Mesendoderm (in vitro differentiated cells): ENCODE results near the gene TXLNB.

Experiments used
- DNase-seq: peaks from one replicate; pipeline ENCODE4 v3.0.0; 2013
- H2AK5ac ChIP-seq: 2 replicates; pipeline ENCODE4 v1.6.1; 2013; ENCODE audit warnings: low read length, inconsistent platforms
- H2BK120ac ChIP-seq: 2 replicates; pipeline ENCODE4 v1.6.1; 2013; ENCODE audit warnings: low read depth, mild to moderate bottlenecking, low read length, moderate library complexity, mixed read lengths
- H2BK15ac ChIP-seq: replicated peaks from 2 replicates; pipeline ENCODE4 v1.6.1; 2013; ENCODE audit warnings: low read depth, mild to moderate bottlenecking, moderate library complexity
- H2BK5ac ChIP-seq: 2 replicates; pipeline ENCODE4 v1.6.1; 2013; ENCODE audit warnings: low read length, inconsistent platforms
- H3K18ac ChIP-seq: 2 replicates; pipeline ENCODE4 v1.6.1; 2013; ENCODE audit warnings: mild to moderate bottlenecking, low read length, mixed read lengths
- H3K23ac ChIP-seq: one replicate; pipeline ENCODE4 v1.6.1; 2013; ENCODE audit warnings: low read length
- H3K27ac ChIP-seq: 2 replicates; pipeline ENCODE4 v1.5.1; 2013; ENCODE audit warnings: low read depth, mild to moderate bottlenecking, inconsistent platforms, low read length, moderate library complexity
- H3K27me3 ChIP-seq: 2 replicates; pipeline ENCODE4 v1.6.1; 2013; ENCODE audit warnings: low read length, control low read depth, mild to moderate bottlenecking, inconsistent platforms; ENCODE audit not compliant: insufficient read depth, poor library complexity
- H3K36me3 ChIP-seq: 2 replicates; pipeline ENCODE4 v1.6.1; 2013; ENCODE audit warnings: low read length, inconsistent platforms; ENCODE audit not compliant: control insufficient read depth, insufficient read depth
- H3K4ac ChIP-seq: one replicate; pipeline ENCODE4 v1.6.1; 2013; ENCODE audit warnings: low read depth, mild to moderate bottlenecking, low read length, moderate library complexity
- H3K4me1 ChIP-seq: 2 replicates; pipeline ENCODE4 v1.6.1; 2013; ENCODE audit warnings: low read depth, low read length, inconsistent platforms; ENCODE audit not compliant: control insufficient read depth
- H3K4me2 ChIP-seq: 2 replicates; pipeline ENCODE4 v1.6.1; 2013; ENCODE audit warnings: low read length
- H3K4me3 ChIP-seq: 2 replicates; pipeline ENCODE4 v1.5.1; 2013; ENCODE audit warnings: mild to moderate bottlenecking, low read length
- H3K56ac ChIP-seq: one replicate; pipeline ENCODE4 v1.6.1; 2013; ENCODE audit warnings: low read length
- H3K79me1 ChIP-seq: 2 replicates; pipeline ENCODE4 v1.6.1; 2013; ENCODE audit warnings: low read length, inconsistent platforms
- H3K79me2 ChIP-seq: 2 replicates; pipeline ENCODE4 v1.6.1; 2013; ENCODE audit warnings: mild to moderate bottlenecking, low read length; ENCODE audit not compliant: control insufficient read depth, insufficient read depth
- H3K9ac ChIP-seq: 2 replicates; pipeline ENCODE4 v1.6.1; 2013; ENCODE audit warnings: low read length, inconsistent platforms
- H4K5ac ChIP-seq: one replicate; pipeline ENCODE4 v1.6.1; 2013; ENCODE audit warnings: low read length
- H4K8ac ChIP-seq: one replicate; pipeline ENCODE4 v1.6.1; 2013; ENCODE audit warnings: low read depth, mild to moderate bottlenecking, control low read depth, low read length, moderate library complexity
- WGBS: extraction: QIAGEN DNeasy Blood & Tissue Kit; methylation state at CpG from one replicate; pipeline ENCODE4 v1.1.7; 2013; ENCODE audit warnings: low lambda C conversion rate, missing lambda C conversion rate; ENCODE audit not compliant: insufficient coverage; ENCODE audit errors: extremely low coverage; 5-methylcytosine and 5-hydroxymethylcytosine counted together

TXLNB gene

DNA sequence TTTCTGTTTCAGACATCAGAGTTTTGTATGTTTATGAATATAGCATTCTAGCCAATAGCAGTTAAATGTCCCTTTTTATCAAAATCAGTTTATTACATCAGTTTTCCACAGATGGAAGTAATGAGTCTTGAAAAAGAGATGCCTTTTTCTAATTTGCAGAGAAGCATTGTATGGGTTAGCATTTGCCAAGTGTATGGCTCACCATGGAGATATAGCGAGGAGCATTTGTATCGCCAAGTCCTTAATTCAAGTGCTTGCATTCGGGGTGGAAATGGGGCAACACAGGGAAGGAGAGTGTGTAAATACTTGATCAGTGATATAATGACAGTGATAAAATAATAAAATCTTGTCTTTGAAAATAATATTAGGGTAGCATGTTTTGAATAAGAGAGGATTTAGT lies 42.9 kb downstream of the TXLNB start:
- Histone ChIP-seq H3K36me3 (no peaks in the 10 kb centered on the region), H3K4me1 (no peaks in the 10 kb centered on the region), H3K18ac (no peak overlapping the region), H4K8ac (no peak overlapping the region), H3K79me1 (no peaks in the 10 kb centered on the region), H2BK5ac (no peak overlapping the region), H3K9ac (no peak overlapping the region), H3K23ac (no peak overlapping the region), H4K5ac (no peak overlapping the region), H2AK5ac (no peak overlapping the region), H2BK15ac (no peak overlapping the region), H3K4me3 (no peak overlapping the region), H3K79me2 (no peaks in the 10 kb centered on the region), H2BK120ac (no peak overlapping the region), H3K4ac (no peak overlapping the region), H3K27me3 (no peaks in the 10 kb centered on the region), H3K4me2 (no peak overlapping the region), H3K56ac (no peak overlapping the region), H3K27ac (no peak overlapping the region)
- WGBS = no CpG with 5 or more reads among the region's 3 CpGs
- no peak for DNase-seq

DNA sequence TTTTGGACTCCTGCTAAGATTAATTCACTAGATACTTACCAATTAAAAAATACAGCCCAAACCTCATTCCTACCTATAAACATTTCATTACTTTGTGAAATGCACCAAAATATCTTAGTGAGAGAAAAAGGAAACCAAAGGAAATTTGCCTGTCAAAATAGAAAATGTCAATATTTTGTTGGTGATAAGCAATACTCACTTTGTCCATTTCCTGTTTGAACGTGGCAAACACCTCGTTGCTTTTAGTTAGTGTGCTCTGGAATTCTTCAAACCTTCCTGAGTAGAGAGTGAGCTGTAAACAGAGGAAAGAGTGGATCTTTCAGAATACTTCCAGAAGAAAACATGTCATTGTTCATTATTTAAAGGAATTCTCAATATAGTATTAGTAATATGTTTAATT lies 44.2 kb downstream of the TXLNB start:
- no peak overlapping the region for H4K8ac ChIP-seq
- no peaks in the 10 kb centered on the region for H3K27me3 ChIP-seq
- no peak overlapping the region for H2AK5ac ChIP-seq
- no peak overlapping the region for H3K4ac ChIP-seq
- no peak overlapping the region for H3K23ac ChIP-seq
- no CpG with 5 or more reads among the region's 2 CpGs for WGBS
- no peak for DNase-seq
- no peaks in the 10 kb centered on the region for H3K79me1 ChIP-seq
- H3K9ac ChIP-seq = no peak overlapping the region
- no peak overlapping the region for H2BK5ac ChIP-seq
- H3K56ac ChIP-seq = no peak overlapping the region
- no peak overlapping the region for H3K4me3 ChIP-seq
- no peaks in the 10 kb centered on the region for H3K4me1 ChIP-seq
- H3K79me2 ChIP-seq = no peaks in the 10 kb centered on the region
- no peak overlapping the region for H3K27ac ChIP-seq
- no peak overlapping the region for H2BK15ac ChIP-seq
- no peak overlapping the region for H3K18ac ChIP-seq
- H3K4me2 ChIP-seq = no peak overlapping the region
- no peak overlapping the region for H4K5ac ChIP-seq
- no peaks in the 10 kb centered on the region for H3K36me3 ChIP-seq
- H2BK120ac ChIP-seq = no peak overlapping the region

DNA sequence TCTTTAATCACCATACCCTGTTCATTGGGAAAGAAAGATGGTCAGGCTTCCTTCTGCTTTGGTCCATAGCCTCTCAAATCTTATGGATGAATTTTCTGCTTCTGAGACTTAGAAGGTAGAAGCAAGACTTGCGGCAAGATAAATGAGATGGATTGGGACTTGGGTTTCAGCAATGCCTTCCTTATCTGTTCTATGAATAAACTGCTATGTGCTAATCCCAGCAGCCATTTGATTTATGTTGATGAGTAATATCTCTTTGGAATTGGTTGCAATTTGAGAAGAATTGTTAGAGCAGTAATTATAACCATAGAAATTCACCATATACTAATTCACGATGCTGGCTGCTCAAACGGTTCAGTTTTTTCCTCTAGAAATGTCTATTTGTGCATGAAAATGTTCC lies 48.3 kb downstream of the TXLNB start:
- no peaks in the 10 kb centered on the region for H3K27me3 ChIP-seq
- no CpG with 5 or more reads among the region's 3 CpGs for WGBS
- H2BK15ac ChIP-seq = no peak overlapping the region
- no peak overlapping the region for H3K56ac ChIP-seq
- no peak overlapping the region for H4K8ac ChIP-seq
- no peaks in the 10 kb centered on the region for H3K79me2 ChIP-seq
- no peak overlapping the region for H2BK120ac ChIP-seq
- H3K4ac ChIP-seq = no peak overlapping the region
- no peaks in the 10 kb centered on the region for H3K36me3 ChIP-seq
- H3K9ac ChIP-seq = no peak overlapping the region
- H3K27ac ChIP-seq = no peak overlapping the region
- H3K4me3 ChIP-seq = no peak overlapping the region
- no peak overlapping the region for H2BK5ac ChIP-seq
- H3K18ac ChIP-seq = no peak overlapping the region
- DNase-seq = no peak
- no peak overlapping the region for H3K23ac ChIP-seq
- H3K4me1 ChIP-seq = no peaks in the 10 kb centered on the region
- H4K5ac ChIP-seq = no peak overlapping the region
- no peak overlapping the region for H3K4me2 ChIP-seq
- no peaks in the 10 kb centered on the region for H3K79me1 ChIP-seq
- H2AK5ac ChIP-seq = no peak overlapping the region

DNA sequence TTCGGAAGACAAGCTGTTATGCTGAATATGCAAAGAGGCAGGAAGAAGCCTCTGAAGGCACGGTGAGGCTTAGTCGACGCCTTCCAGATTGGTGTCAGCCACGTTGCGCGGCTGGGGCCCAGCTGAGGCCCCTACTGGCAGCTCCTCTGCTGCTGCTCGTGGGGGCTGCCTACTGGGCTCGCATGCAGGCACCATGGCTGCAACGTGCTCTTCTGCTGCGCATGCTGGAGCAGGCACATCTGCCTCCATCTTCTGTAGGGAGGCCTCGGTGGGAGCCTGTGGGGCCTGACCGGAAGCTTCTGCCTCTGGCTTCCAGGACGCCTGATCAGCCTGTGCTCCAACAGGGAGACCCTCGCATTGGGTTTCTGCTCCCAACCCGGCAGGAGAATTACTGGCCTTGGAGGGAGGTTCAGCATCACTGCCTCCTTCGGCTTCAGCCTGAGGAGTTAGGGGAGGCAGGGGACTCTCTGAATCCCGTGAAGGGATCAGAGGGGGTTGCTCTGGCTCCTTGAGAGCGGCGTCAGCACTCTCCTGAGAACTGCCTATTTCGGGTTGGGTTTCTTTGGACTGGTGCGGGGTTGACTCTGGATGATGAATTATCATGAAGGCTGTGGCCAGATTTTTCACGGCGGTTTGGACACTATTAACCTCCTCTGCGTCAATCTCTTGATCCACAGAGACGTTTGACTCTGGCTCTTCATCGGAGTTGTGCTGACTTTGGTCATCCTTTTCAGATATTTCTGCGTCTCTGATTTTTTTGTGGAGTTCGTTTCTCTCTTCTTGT lies 49.1 kb downstream of the TXLNB start:
- no peak overlapping the region for H3K23ac ChIP-seq
- H3K4me1 ChIP-seq = no peaks in the 10 kb centered on the region
- H3K56ac ChIP-seq = no peak overlapping the region
- no peak overlapping the region for H2AK5ac ChIP-seq
- no peaks in the 10 kb centered on the region for H3K27me3 ChIP-seq
- WGBS = no CpG with 5 or more reads among the region's 29 CpGs
- H4K5ac ChIP-seq = no peak overlapping the region
- no peak overlapping the region for H3K4me3 ChIP-seq
- H3K36me3 ChIP-seq = no peaks in the 10 kb centered on the region
- H4K8ac ChIP-seq = no peak overlapping the region
- no peak overlapping the region for H3K4ac ChIP-seq
- no peak overlapping the region for H2BK5ac ChIP-seq
- no peak overlapping the region for H3K9ac ChIP-seq
- no peak overlapping the region for H3K18ac ChIP-seq
- H3K27ac ChIP-seq = no peak overlapping the region
- no peaks in the 10 kb centered on the region for H3K79me1 ChIP-seq
- no peak overlapping the region for H3K4me2 ChIP-seq
- H2BK120ac ChIP-seq = no peak overlapping the region
- H3K79me2 ChIP-seq = no peaks in the 10 kb centered on the region
- H2BK15ac ChIP-seq = no peak overlapping the region
- DNase-seq = no peak

DNA sequence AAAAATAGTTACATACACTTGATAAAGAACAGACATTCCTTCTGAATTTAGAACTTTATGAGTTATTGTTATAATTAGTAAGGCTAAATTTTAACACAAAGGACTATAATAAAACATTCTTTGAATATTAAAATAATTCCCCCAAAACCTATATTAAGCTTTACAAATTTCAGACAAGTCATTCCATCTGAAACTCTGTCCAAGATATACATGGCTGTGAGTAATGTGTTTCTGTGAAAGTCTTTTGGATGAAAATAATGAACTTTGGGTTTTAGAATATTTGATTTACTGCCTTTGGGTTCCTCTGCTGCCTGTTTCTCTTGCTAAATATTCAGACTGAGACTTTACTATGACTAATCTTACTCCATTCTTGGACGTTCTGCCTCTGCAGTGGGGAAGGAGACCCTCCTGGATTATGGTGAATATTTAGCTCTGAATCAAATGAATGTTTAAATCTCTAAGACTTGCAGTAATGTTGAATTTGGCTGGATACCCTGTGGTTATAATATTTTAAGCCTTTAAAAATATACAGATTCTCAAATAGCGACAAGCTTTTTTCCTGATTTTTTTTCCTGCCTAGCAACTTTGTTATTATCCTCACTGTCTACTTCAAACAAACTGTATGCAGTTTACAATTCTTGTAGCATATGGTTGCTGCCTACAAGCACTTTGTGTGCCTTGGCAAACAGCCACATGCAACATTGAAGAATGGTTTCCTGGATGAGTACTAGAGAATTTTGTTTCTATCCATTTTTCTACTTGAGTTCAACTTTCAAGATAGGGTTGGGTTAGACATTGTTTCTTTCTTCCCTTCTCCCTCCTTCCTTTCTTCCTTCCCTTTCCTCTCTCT lies 51.4 kb downstream of the TXLNB start:
- Histone ChIP-seq H3K36me3 (no peaks in the 10 kb centered on the region), H2BK120ac (no peak overlapping the region), H3K4me3 (no peak overlapping the region), H2AK5ac (no peak overlapping the region), H3K4me1 (no peaks in the 10 kb centered on the region), H3K56ac (no peak overlapping the region), H4K8ac (no peak overlapping the region), H3K4ac (no peak overlapping the region), H3K9ac (no peak overlapping the region), H3K79me1 (no peaks in the 10 kb centered on the region), H3K23ac (no peak overlapping the region), H3K4me2 (no peak overlapping the region), H4K5ac (no peak overlapping the region), H3K27me3 (no peaks in the 10 kb centered on the region), H3K18ac (no peak overlapping the region), H3K79me2 (no peaks in the 10 kb centered on the region), H3K27ac (no peak overlapping the region), H2BK5ac (no peak overlapping the region), H2BK15ac (no peak overlapping the region)
- no CpG with 5 or more reads among the region's 2 CpGs for WGBS
- DNase-seq = no peak
